22Rv1 (cell line): ENCODE data around the gene SLC4A3.

ENCODE experiments used
- H3K27ac ChIP-seq: fragments of 450-650 bp; 2 replicates; pipeline ENCODE4 v1.5.1; 2017
- CTCF ChIP-seq: fragments of 450-650 bp; IDR thresholded peaks from 2 replicates; pipeline ENCODE4 v1.5.1; 2017; ENCODE audit warnings: mild to moderate bottlenecking
- ZFX ChIP-seq: fragments of 450-650 bp; IDR thresholded peaks from 2 replicates; pipeline ENCODE4 v1.6.1; 2017; ENCODE audit warnings: antibody characterized with exemption, borderline replicate concordance

SLC4A3 gene

GRCh38 chr2:219614076-219614860, 13.2 kb upstream of the SLC4A3 start:
- TF ChIP-seq CTCF (no peak), ZFX (no peak)
- no peak overlapping the region for H3K27ac ChIP-seq

GRCh38 chr2:219615036-219615435, 12.4 kb upstream of the SLC4A3 start:
- H3K27ac ChIP-seq: no peak overlapping the region
- TF ChIP-seq ZFX (no peak), CTCF (no peak)

- TF ChIP-seq ZFX (no peak), CTCF (no peak)
- H3K27ac ChIP-seq: no peak overlapping the region
Observed at GRCh38 chr2:219615894-219616293, 11.5 kb upstream of the SLC4A3 start.

GRCh38 chr2:219616550-219616949, 10.9 kb upstream of the SLC4A3 start:
- no peak overlapping the region for H3K27ac ChIP-seq
- TF ChIP-seq ZFX: no peak
- TF ChIP-seq CTCF: no peak

GRCh38 chr2:219618733-219619122, 8.7 kb upstream of the SLC4A3 start:
- no peak overlapping the region for H3K27ac ChIP-seq
- TF ChIP-seq CTCF (no peak), ZFX (no peak)

- no peak overlapping the region for H3K27ac ChIP-seq
- no peak for TF ChIP-seq ZFX
- TF ChIP-seq CTCF: 0 out of 2 replicates have a peak, but pooled peaks have one; percentile 8
Observed at GRCh38 chr2:219619235-219619634, 8.2 kb upstream of the SLC4A3 start.

- no peak overlapping the region for H3K27ac ChIP-seq
- TF ChIP-seq ZFX (no peak), CTCF (no peak)
Observed at GRCh38 chr2:219620546-219620945, 6.9 kb upstream of the SLC4A3 start.
